SK-N-SH treated with all-trans-retinoic acid at 6 μM for 48 hours (cell line): Measurements from ENCODE around the gene AUTS2.

Source experiments
- ATAC-seq: fragments of 200-7000 bp; cut with Tn5 transposase; 3 replicates; pipeline ENCODE4 v1.9.1; 2020; ENCODE audit warnings: mild to moderate bottlenecking, moderate library complexity
- ARNTL ChIP-seq: fragments of 450-650 bp; formaldehyde crosslinking; IDR thresholded peaks from 2 replicates; pipeline ENCODE4 v1.5.0; 2020; ENCODE audit warnings: low read depth, mild to moderate bottlenecking, moderate library complexity, borderline replicate concordance
- BACH2 ChIP-seq: fragments of 250-450 bp; sonication (Bioruptor Pico); IDR thresholded peaks from 2 replicates; pipeline ENCODE4 v1.9.0; 2021; ENCODE audit warnings: mild to moderate bottlenecking, borderline replicate concordance
- CSDC2 ChIP-seq: fragments of 250-450 bp; sonication (Bioruptor Pico); IDR thresholded peaks from 2 replicates; pipeline ENCODE4 v1.5.0; 2020; ENCODE audit warnings: mild to moderate bottlenecking, moderate library complexity
- ESRRG ChIP-seq: fragments of 250-450 bp; sonication (Bioruptor Pico); IDR thresholded peaks from 2 replicates; pipeline ENCODE4 v1.6.1; 2021; ENCODE audit warnings: mild to moderate bottlenecking
- GLIS3 ChIP-seq: fragments of 250-450 bp; sonication (Bioruptor Pico); IDR thresholded peaks from 2 replicates; pipeline ENCODE4 v1.5.0; 2020; ENCODE audit warnings: mild to moderate bottlenecking, moderate library complexity
- ISL1 ChIP-seq: fragments of 250-450 bp; sonication (Bioruptor Pico); IDR thresholded peaks from 2 replicates; pipeline ENCODE4 v2.1.2; 2022; ENCODE audit warnings: mild to moderate bottlenecking, moderate library complexity
- OSR1 ChIP-seq: fragments of 250-450 bp; sonication (Bioruptor Pico); IDR thresholded peaks from 2 replicates; pipeline ENCODE4 v1.8.0; 2022; ENCODE audit warnings: moderate library complexity, mild to moderate bottlenecking, inconsistent platforms
- RARB ChIP-seq: fragments of 250-450 bp; sonication (Bioruptor Pico); IDR thresholded peaks from 2 replicates; pipeline ENCODE4 v1.8.0; 2021; ENCODE audit warnings: mild to moderate bottlenecking, moderate library complexity
- SNAI2 ChIP-seq: fragments of 250-450 bp; sonication (Bioruptor Pico); IDR thresholded peaks from 2 replicates; pipeline ENCODE4 v1.5.0; 2020; ENCODE audit warnings: mild to moderate bottlenecking, moderate library complexity
- TCF4 ChIP-seq: fragments of 250-450 bp; sonication (Bioruptor Pico); IDR thresholded peaks from 2 replicates; pipeline ENCODE4 v1.8.0; 2021; ENCODE audit warnings: mild to moderate bottlenecking, moderate library complexity, borderline replicate concordance
- TOX ChIP-seq: fragments of 250-450 bp; sonication (Bioruptor Pico); IDR thresholded peaks from 2 replicates; pipeline ENCODE4 v1.8.0; 2021; ENCODE audit warnings: mild to moderate bottlenecking, moderate library complexity, borderline replicate concordance
- ZC3H10 ChIP-seq: fragments of 250-450 bp; sonication (Bioruptor Pico); IDR thresholded peaks from 2 replicates; pipeline ENCODE4 v1.5.1; 2021; ENCODE audit warnings: mild to moderate bottlenecking, moderate library complexity
- ZFP30 ChIP-seq: fragments of 450-650 bp; formaldehyde crosslinking; IDR thresholded peaks from 2 replicates; pipeline ENCODE4 v1.5.0; 2022; ENCODE audit warnings: mild to moderate bottlenecking, moderate library complexity
- ZNF565 ChIP-seq: fragments of 450-650 bp; formaldehyde crosslinking; conservative IDR thresholded peaks from 2 replicates; pipeline ENCODE4 v1.5.0; 2020; ENCODE audit warnings: low read depth, mild to moderate bottlenecking, moderate library complexity
- ZNF70 ChIP-seq: fragments of 450-650 bp; formaldehyde crosslinking; IDR thresholded peaks from 2 replicates; pipeline ENCODE4 v1.5.0; 2020; ENCODE audit warnings: mild to moderate bottlenecking, moderate library complexity
- ZNF8 ChIP-seq: fragments of 450-650 bp; formaldehyde crosslinking; IDR thresholded peaks from 2 replicates; pipeline ENCODE4 v1.5.0; 2020; ENCODE audit warnings: mild to moderate bottlenecking, moderate library complexity
- TF ChIP-seq, protein P1 (sequence below): fragments of 250-450 bp; sonication (Bioruptor Pico); IDR thresholded peaks from 2 replicates; pipeline ENCODE4 v1.8.0; 2021; ENCODE audit warnings: low read depth, mild to moderate bottlenecking, moderate library complexity, borderline replicate concordance
- TF ChIP-seq, protein P2 (sequence below): fragments of 250-450 bp; sonication (Bioruptor Pico); IDR thresholded peaks from 2 replicates; pipeline ENCODE4 v1.5.1; 2020; ENCODE audit warnings: low read depth, mild to moderate bottlenecking, moderate library complexity
- TF ChIP-seq, protein P3 (sequence below): fragments of 250-450 bp; sonication (Bioruptor Pico); IDR thresholded peaks from 2 replicates; pipeline ENCODE4 v1.8.0; 2020; ENCODE audit warnings: mild to moderate bottlenecking, moderate library complexity, borderline replicate concordance
- TF ChIP-seq, protein P4 (sequence below): fragments of 250-450 bp; sonication (Bioruptor Pico); IDR thresholded peaks from 2 replicates; pipeline ENCODE4 v1.5.0; 2020; ENCODE audit warnings: mild to moderate bottlenecking, moderate library complexity

The AUTS2 gene

DNA sequence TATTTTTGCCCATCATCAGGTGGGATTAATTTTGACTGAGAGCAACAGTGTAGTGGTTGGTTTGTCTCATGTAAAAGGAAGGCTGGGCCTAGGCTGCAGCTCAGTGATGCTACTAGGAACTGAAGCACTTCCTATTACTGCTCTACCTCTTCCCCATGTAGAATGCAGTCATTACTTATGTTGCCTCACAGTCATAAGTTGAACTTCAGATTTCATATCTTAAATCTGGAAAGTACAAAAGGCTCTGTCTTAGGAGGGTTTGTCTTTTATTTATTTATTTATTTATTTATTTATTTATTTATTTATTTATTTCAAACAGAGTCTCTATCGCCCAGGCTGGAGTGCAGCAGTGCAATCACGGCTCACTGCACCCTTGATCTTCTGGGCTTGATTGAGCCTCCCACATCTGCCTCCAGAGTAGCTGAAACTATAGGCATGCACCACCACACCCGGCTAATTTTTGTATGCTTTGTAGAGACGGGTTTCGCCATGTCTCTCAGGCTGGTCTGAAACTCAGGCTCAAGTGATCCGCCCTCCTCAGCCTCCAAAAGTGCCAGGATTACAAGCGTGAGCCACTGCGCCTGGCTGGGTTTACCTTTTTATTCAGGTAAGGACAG lies 812.0 kb downstream of the AUTS2 start:
- no peak for ATAC-seq
- no peak for TF ChIP-seq ZFP30
- no peak for TF ChIP-seq ISL1 (CRISPR knock-in tag)
- no peak for TF ChIP-seq TOX
- TF ChIP-seq RARB (CRISPR knock-in tag) = no peak
- TF ChIP-seq ZC3H10 (CRISPR knock-in tag) = no peak
- TF ChIP-seq ARNTL (CRISPR knock-in tag) = no peak

DNA sequence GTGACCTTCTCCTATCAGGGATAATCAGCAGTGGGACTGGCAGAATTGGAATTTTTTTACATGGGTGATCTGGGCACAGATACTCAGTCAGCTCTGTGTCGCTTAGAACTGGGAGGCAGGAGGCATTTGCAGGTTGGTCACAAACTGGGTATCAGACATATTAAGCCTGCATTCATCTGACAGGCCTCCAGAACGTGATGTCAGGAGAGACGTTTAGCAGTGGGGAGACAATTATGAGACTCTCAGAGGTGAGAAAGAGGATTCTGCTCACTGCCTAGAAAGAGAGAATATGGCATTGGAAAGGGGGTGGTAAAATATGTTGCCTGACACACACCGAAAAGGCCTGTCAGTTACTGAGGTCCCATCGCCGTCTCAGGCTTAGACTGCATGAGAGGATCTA lies 816.1 kb downstream of the AUTS2 start:
- no peak for ATAC-seq
- no peak for TF ChIP-seq OSR1
- no peak for TF ChIP-seq RARB (CRISPR knock-in tag)
- no peak for TF ChIP-seq BACH2 (CRISPR knock-in tag)

DNA sequence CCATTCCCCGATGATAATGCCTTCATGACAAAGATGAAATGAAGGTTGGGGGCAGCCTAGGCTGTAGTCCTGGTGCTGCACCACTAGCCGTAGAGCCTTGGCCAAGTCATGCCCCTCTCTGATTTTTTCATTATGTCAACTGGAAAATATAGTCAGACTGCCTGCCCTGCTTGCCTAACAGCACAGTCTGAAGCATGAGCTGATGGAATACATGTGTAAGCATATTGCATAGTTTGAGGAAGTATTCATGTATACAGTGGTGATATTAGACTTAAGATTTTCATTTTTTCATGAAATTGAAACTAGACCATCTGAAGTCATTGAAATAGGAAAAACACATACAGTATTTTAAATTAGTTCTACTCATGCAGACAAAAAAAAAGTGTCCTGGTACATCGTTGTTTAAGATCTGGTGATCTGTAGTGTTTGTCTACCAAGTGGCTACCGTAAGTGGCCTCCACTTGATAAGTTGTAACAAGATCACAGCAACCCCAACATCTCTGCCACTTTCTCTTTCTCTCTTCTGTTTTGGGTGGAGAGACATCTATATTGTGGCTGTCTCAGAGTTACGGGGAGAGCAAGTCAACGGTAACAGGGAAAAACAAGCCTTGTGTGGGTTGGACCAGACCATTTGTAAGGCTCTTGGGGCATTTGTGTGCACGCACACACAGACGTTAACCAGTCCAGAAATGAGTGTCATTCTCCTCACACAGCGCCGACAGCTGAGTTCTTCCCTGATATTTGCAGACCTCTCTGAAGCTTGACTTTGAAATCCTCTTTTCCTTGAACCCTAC lies 817.1 kb downstream of the AUTS2 start:
- no peak for ATAC-seq
- TF ChIP-seq TOX (no peak), ESRRG (CRISPR knock-in tag) (no peak), ARNTL (CRISPR knock-in tag) (no peak), TCF4 (CRISPR knock-in tag) (no peak), ZNF565 (CRISPR knock-in tag) (no peak), OSR1 (no peak), GLIS3 (CRISPR knock-in tag) (no peak), ISL1 (CRISPR knock-in tag) (no peak), SNAI2 (CRISPR knock-in tag) (no peak), ZFP30 (no peak), ZNF8 (CRISPR knock-in tag) (no peak), CSDC2 (CRISPR knock-in tag) (no peak), ZC3H10 (CRISPR knock-in tag) (no peak), BACH2 (CRISPR knock-in tag) (no peak), ZNF70 (no peak), RARB (CRISPR knock-in tag) (no peak)
- TF ChIP-seq, protein P1, sequence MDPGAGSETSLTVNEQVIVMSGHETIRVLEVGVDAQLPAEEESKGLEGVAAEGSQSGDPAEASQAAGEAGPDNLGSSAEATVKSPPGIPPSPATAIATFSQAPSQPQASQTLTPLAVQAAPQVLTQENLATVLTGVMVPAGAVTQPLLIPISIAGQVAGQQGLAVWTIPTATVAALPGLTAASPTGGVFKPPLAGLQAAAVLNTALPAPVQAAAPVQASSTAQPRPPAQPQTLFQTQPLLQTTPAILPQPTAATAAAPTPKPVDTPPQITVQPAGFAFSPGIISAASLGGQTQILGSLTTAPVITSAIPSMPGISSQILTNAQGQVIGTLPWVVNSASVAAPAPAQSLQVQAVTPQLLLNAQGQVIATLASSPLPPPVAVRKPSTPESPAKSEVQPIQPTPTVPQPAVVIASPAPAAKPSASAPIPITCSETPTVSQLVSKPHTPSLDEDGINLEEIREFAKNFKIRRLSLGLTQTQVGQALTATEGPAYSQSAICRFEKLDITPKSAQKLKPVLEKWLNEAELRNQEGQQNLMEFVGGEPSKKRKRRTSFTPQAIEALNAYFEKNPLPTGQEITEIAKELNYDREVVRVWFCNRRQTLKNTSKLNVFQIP = no peak
- TF ChIP-seq, protein P2, sequence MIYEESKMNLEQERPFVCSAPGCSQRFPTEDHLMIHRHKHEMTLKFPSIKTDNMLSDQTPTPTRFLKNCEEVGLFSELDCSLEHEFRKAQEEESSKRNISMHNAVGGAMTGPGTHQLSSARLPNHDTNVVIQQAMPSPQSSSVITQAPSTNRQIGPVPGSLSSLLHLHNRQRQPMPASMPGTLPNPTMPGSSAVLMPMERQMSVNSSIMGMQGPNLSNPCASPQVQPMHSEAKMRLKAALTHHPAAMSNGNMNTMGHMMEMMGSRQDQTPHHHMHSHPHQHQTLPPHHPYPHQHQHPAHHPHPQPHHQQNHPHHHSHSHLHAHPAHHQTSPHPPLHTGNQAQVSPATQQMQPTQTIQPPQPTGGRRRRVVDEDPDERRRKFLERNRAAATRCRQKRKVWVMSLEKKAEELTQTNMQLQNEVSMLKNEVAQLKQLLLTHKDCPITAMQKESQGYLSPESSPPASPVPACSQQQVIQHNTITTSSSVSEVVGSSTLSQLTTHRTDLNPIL (CRISPR knock-in tag) = no peak
- TF ChIP-seq, protein P3, sequence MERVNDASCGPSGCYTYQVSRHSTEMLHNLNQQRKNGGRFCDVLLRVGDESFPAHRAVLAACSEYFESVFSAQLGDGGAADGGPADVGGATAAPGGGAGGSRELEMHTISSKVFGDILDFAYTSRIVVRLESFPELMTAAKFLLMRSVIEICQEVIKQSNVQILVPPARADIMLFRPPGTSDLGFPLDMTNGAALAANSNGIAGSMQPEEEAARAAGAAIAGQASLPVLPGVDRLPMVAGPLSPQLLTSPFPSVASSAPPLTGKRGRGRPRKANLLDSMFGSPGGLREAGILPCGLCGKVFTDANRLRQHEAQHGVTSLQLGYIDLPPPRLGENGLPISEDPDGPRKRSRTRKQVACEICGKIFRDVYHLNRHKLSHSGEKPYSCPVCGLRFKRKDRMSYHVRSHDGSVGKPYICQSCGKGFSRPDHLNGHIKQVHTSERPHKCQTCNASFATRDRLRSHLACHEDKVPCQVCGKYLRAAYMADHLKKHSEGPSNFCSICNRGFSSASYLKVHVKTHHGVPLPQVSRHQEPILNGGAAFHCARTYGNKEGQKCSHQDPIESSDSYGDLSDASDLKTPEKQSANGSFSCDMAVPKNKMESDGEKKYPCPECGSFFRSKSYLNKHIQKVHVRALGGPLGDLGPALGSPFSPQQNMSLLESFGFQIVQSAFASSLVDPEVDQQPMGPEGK (CRISPR knock-in tag) = no peak
- TF ChIP-seq, protein P4, sequence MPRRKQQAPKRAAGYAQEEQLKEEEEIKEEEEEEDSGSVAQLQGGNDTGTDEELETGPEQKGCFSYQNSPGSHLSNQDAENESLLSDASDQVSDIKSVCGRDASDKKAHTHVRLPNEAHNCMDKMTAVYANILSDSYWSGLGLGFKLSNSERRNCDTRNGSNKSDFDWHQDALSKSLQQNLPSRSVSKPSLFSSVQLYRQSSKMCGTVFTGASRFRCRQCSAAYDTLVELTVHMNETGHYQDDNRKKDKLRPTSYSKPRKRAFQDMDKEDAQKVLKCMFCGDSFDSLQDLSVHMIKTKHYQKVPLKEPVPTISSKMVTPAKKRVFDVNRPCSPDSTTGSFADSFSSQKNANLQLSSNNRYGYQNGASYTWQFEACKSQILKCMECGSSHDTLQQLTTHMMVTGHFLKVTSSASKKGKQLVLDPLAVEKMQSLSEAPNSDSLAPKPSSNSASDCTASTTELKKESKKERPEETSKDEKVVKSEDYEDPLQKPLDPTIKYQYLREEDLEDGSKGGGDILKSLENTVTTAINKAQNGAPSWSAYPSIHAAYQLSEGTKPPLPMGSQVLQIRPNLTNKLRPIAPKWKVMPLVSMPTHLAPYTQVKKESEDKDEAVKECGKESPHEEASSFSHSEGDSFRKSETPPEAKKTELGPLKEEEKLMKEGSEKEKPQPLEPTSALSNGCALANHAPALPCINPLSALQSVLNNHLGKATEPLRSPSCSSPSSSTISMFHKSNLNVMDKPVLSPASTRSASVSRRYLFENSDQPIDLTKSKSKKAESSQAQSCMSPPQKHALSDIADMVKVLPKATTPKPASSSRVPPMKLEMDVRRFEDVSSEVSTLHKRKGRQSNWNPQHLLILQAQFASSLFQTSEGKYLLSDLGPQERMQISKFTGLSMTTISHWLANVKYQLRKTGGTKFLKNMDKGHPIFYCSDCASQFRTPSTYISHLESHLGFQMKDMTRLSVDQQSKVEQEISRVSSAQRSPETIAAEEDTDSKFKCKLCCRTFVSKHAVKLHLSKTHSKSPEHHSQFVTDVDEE (CRISPR knock-in tag) = no peak
